ENCODE data around the gene ATP5F1A.
"Not testable (repeated sequence)": the region's sequence is repeated elsewhere in the genome, so short reads cannot be mapped to it uniquely, and the experiment has no call there.

ATP5F1A gene

DNA sequence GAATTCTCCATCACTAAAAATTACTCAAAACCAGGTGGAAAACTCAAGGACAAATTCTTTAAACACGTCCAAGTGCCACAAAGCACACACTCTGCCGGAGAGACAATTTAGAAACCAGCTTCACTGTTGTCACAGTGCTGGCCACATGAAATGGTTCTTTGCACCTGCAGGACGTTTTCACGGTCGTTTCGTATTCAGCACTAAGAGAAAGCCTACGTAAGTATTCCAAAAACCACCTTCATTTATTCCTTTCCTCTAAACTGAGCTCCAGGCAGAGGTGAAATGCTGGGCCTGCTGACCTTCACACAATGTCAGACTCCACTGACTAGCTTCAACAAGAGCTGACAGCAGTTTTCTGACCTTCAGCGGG is 680 bp downstream of the ATP5F1A start:
- peak overlapping the region; percentile 97 for H3K27ac Mint-ChIP-seq
- H3K27me3 Mint-ChIP-seq: no peaks in the 10 kb centered on the region
- no peak for DNase-seq
- peak overlapping the region; percentile 97 for H3K4me3 Mint-ChIP-seq
- peaks cover 38% of the 10 kb centered on the region for H3K4me1 Mint-ChIP-seq
- H3K36me3 Mint-ChIP-seq (ENCODE audit: low read depth): peaks cover 37% of the 10 kb centered on the region
- H3K9me3 Mint-ChIP-seq: no peaks in the 10 kb centered on the region
- ATAC-seq: peak; percentile 3

DNA sequence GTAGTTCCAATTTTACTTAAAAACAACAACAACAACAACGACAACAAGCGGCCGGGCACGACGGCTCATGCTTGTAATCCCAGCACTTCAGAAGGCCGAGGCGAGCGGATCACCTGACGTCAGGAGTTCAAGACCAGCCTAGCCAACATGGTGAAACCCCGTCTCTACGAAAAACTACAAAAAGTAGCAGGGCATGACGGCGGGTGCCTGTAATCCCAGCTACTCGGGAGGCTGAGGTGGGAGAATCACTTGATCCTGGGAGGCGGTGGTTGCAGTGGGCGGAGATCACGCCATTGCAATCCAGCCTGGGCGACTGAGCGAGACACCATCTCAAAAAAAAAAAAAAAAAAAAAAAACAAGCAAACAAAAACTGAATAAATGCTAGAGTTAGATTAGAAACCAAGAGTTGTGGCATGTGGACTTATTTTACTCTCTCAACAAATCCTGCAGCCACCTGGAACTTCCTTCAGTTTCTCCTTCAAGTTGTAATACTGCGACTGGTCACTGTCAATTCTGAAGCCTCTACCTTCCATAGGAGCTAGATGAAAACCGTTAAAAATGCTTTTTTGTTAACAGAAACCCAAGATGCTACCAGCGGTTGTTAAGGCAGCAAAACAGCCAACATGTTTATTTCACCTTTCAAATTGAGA is 1.3 kb downstream of the ATP5F1A start:
- Mint-ChIP-seq H3K27ac (peak overlapping the region; percentile 97), H3K36me3 (ENCODE audit: low read depth) (peaks cover 41% of the 10 kb centered on the region), H3K27me3 (no peaks in the 10 kb centered on the region), H3K9me3 (no peaks in the 10 kb centered on the region), H3K4me3 (peak overlapping the region; percentile 97), H3K4me1 (peaks cover 38% of the 10 kb centered on the region)
- no peak for ATAC-seq
- DNase-seq: no peak

DNA sequence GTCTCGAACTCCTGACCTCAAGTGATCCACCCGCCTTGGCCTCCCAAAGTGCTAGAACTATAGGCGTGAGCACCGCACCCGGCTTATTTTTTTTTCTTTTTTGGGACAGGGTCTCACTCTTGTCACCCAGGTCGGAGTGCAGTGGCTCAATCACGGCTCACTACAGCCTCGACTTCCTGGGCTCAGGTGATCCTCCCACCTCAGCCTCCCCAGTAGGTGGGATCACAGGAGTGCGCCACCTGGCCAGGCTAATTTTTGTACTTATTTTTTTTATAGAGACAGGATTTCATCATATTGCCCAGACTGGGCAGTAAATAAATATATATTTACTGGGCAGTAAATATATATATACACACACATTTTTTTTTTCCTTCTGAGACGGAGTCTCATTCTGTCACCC is 2.6 kb downstream of the ATP5F1A start:
- Mint-ChIP-seq H3K27me3 (no peaks in the 10 kb centered on the region), H3K4me3 (peak overlapping the region; percentile 24), H3K27ac (no peak overlapping the region), H3K36me3 (ENCODE audit: low read depth) (peaks cover 53% of the 10 kb centered on the region), H3K4me1 (peaks cover 49% of the 10 kb centered on the region), H3K9me3 (no peaks in the 10 kb centered on the region)
- ATAC-seq (no peak), DNase-seq (no peak)

DNA sequence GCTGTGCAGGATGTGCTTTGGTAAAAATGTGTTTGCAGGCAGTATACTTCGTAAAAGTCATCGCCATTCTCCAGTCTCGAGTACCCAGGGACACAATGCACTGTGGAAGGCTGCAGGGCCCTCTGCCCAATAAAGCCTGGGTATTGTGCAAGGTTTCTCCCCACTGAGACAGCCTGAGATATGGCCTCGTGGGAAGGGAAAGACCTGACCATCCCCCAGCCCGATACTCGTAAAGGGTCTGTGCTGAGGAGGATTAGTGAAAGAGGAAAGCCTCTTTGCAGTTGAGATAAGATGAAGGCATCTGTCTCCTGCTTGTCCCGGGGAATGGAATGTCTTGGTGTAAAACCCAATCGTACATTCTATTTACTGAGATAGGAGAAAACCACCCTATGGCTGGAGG is 9.6 kb downstream of the ATP5F1A start:
- ATAC-seq, H3K27me3 Mint-ChIP-seq, H3K4me3 Mint-ChIP-seq, DNase-seq, H3K9me3 Mint-ChIP-seq, H3K27ac Mint-ChIP-seq: not testable (repeated sequence)
- Mint-ChIP-seq H3K36me3 (ENCODE audit: low read depth) (peaks cover 84% of the 10 kb centered on the region), H3K4me1 (peaks cover 19% of the 10 kb centered on the region)

DNA sequence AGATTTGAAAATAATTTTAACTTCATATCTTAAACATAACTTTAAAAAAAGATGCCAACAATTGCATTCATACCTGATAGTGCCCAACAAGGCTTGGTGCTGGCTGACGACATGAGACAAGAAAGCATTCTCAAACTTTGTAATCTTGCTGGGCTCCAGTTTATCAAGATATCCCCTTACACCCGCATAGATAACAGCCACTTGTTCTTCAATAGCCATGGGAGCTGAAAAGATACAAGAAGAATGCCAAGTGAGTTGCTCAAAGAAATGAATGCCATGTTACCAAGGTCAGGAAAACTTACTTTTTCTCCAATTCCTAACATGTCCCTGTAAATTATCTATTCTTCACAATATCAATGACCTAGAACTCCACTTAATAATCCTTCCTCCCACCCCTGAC is 13.7 kb downstream of the ATP5F1A start:
- ATAC-seq: no peak
- H3K27ac Mint-ChIP-seq: peak overlapping the region; percentile 12
- no peaks in the 10 kb centered on the region for H3K9me3 Mint-ChIP-seq
- H3K27me3 Mint-ChIP-seq: no peaks in the 10 kb centered on the region
- peaks cover 70% of the 10 kb centered on the region for H3K36me3 Mint-ChIP-seq (ENCODE audit: low read depth)
- H3K4me3 Mint-ChIP-seq: no peak overlapping the region
- H3K4me1 Mint-ChIP-seq: no peaks in the 10 kb centered on the region
- no peak for DNase-seq

DNA sequence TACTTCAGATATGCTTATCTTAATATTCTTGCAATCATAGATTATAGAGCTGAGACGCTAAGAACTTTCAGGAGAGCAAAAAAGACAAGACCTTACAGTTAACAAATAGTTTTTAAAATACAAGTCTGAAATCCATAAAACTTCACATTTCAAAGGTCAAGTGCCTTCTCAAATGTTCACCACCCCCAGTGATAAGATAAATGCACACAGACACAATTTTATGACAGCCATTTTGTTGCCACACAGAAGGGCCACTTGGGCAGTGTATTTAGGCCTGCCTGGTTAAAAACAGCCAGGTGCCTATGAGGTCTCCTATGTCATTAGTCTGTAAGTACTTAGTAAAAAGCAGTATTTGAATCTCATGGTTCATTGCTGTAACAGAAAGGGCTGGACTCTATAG is 17.9 kb downstream of the ATP5F1A start:
- DNase-seq (no peak), ATAC-seq (no peak)

DNA sequence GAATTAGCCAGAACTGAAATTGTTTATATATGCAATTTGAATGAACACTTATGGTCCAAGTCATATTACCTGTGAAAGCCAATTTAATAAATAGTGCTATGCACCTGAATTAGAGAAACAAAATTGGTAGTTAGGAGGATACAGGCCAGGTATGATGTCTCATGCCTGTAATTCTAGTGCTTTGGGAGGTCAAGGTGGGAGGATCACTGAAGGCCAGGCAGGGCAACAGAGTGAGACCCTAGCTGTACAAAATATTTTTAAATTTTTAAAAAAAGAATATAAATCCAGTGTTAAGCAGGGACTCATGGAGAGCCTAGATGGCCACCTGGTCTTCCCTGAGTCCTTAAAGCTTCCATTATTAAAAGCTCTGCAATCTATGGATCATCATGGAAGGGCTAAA is 18.8 kb downstream of the ATP5F1A start:
- no peak for ATAC-seq
- peaks cover 32% of the 10 kb centered on the region for H3K36me3 Mint-ChIP-seq (ENCODE audit: low read depth)
- no peak overlapping the region for H3K4me3 Mint-ChIP-seq
- no peak overlapping the region for H3K27ac Mint-ChIP-seq
- no peaks in the 10 kb centered on the region for H3K4me1 Mint-ChIP-seq
- DNase-seq: no peak
- H3K9me3 Mint-ChIP-seq: no peaks in the 10 kb centered on the region
- H3K27me3 Mint-ChIP-seq: no peaks in the 10 kb centered on the region

More for the DNA sequence above, 17.9 kb downstream of the ATP5F1A start:
- no peaks in the 10 kb centered on the region for H3K4me1 Mint-ChIP-seq
- H3K36me3 Mint-ChIP-seq (ENCODE audit: low read depth): peaks cover 40% of the 10 kb centered on the region
- no peak overlapping the region for H3K27ac Mint-ChIP-seq
- H3K9me3 Mint-ChIP-seq: no peaks in the 10 kb centered on the region
- no peaks in the 10 kb centered on the region for H3K27me3 Mint-ChIP-seq
- H3K4me3 Mint-ChIP-seq: no peak overlapping the region

DNA sequence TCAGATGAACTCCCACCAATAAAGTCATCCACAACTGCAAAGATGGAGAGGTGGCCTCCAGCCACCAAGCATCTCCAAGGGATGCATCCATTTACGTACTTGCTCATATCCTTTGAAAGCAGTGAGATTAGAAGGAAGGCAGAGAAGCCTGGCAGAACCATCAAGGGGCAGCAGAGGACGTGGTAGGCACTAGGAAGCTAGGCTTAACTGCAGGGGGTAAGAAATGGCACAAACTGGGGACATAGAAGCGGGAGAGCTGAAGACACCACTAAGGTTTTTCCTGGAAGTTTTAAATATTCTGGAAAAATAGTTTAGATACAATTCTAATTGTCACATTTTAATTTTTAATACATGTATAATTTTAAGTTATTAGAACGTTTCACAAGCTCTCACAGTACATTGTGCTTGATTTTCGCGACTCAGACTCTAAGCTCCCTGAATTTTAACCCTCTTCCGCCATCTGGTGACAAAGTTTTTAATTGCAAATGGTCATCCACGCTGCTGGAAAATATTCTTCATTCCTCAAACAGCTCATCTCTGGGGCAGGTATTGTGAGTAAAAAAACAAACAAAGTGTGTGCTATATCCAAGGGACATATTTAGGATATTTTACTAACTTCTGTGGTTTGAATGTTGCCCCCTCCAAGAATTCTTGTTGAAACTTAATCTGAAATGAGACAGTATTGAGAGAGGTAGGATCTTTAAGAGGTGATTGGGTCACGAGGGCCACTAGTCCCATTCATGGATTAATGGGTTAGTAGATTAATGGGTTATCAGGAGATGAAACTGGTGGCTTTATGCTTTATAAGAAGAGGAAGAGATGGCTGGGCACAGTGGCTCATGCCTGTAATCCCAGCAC is 24.4 kb downstream of the ATP5F1A start:
- Mint-ChIP-seq H3K27me3 (peaks cover 2% of the 10 kb centered on the region), H3K27ac (peak overlapping the region; percentile 53), H3K36me3 (ENCODE audit: low read depth) (peaks cover 8% of the 10 kb centered on the region), H3K4me3 (peak overlapping the region; percentile 82), H3K4me1 (peaks cover 42% of the 10 kb centered on the region), H3K9me3 (no peaks in the 10 kb centered on the region)
- DNase-seq (peak; percentile 64), ATAC-seq (peak; percentile 52)

DNA sequence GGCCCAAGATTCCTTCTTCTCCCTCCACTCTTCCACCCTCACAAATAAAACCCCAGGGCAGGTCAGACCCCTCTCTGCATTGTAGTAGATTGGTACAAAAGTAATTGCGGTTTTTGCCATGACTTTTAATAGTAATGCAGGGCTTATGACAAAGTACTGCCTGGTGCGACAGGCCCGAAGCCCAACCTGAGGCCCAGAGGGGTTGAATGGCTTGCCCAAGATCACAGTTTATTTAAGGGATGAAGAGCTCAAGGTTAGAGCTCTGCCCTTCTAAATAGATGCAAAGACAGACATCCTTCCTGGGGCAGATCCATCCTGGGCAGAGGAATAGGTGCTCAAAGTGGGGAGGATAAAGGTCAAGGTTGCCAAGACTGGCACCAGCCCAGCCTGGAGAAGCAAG is 25.1 kb downstream of the ATP5F1A start:
- Mint-ChIP-seq H3K27ac (peak overlapping the region; percentile 70), H3K9me3 (no peaks in the 10 kb centered on the region), H3K4me3 (peak overlapping the region; percentile 82), H3K4me1 (peaks cover 45% of the 10 kb centered on the region), H3K36me3 (ENCODE audit: low read depth) (peaks cover 7% of the 10 kb centered on the region), H3K27me3 (peaks cover 2% of the 10 kb centered on the region)
- ATAC-seq: no peak
- no peak for DNase-seq

DNA sequence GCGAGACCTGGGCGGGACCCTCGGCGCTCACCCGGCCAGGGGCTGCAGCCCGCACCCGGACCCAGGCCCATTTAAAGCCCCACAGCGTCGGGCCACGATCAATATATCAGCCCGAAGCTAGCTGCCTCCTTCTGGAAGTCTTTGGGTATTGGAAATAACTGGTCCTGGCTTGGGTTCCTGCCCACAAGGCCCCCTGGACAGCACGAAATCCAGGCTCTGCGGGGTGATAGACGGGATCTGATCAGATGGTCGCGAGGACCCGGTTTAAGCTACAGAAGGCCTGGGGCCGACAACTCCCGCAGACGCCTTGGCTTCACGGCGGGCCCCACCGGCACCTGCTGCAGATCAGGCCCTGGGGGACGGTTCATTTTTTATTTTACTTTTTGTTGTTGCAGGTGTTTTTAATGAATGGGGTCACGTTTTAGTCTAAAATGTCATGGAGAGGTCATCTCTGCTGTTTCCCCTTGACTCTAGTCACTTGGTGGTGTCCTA is 25.7 kb downstream of the ATP5F1A start:
- Mint-ChIP-seq H3K4me3 (peak overlapping the region; percentile 82), H3K9me3 (no peaks in the 10 kb centered on the region), H3K4me1 (peaks cover 45% of the 10 kb centered on the region), H3K27me3 (peaks cover 2% of the 10 kb centered on the region), H3K27ac (peak overlapping the region; percentile 70), H3K36me3 (ENCODE audit: low read depth) (peaks cover 7% of the 10 kb centered on the region)
- DNase-seq (no peak), ATAC-seq (no peak)

DNA sequence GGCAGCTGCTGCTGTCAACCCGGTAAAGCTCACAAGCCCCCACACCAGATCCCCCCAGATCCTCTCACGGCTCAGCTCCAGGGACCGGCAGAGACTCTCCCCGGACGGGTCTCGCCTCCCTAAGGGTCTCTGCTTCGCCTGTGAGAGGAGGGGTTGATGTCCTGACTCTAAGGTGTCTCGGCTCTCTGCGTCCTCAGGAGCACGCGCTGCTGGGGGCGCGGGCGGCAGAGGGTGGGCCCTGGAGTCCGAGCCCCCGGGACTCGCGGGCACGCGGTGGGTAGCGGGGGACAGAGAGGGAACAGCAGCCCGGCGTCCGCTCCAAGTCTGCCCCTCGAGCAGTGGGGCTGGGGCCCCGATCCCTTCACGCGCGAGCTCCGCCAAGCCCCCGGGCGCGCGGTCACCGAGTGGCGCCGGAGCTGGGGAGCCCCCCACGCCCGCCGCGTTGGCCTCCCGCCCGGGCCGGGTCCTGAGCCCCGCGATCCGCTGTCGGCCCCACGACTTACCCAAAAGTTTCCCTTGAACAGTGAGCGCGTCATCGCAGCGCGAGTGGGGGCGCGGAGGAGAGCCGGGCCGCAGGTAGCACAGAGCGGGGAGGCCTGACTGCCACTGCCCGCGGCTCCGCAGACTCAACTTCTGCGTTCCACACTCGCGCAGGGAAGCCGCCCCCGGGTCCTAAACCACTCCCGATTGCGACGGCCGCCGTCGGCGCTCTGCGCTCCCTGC is 26.3 kb downstream of the ATP5F1A start, which contains the start of gene PSTPIP2:
PSTPIP2 (minus strand) TSS at position 608 of the 723 bp plus-strand sequence; CDS start at position 536, 72 bp downstream.
- ATAC-seq (peak; percentile 73), DNase-seq (peak; percentile 70)
- Mint-ChIP-seq H3K4me3 (peak within 1 kb of the TSS; percentile 82), H3K4me1 (peaks cover 45% of the 10 kb centered on the region), H3K36me3 (ENCODE audit: low read depth) (peaks cover 7% of the 10 kb centered on the region), H3K9me3 (no peaks in the 10 kb centered on the region), H3K27me3 (peaks cover 2% of the 10 kb centered on the region), H3K27ac (peak within 1 kb of the TSS; percentile 81)

DNA sequence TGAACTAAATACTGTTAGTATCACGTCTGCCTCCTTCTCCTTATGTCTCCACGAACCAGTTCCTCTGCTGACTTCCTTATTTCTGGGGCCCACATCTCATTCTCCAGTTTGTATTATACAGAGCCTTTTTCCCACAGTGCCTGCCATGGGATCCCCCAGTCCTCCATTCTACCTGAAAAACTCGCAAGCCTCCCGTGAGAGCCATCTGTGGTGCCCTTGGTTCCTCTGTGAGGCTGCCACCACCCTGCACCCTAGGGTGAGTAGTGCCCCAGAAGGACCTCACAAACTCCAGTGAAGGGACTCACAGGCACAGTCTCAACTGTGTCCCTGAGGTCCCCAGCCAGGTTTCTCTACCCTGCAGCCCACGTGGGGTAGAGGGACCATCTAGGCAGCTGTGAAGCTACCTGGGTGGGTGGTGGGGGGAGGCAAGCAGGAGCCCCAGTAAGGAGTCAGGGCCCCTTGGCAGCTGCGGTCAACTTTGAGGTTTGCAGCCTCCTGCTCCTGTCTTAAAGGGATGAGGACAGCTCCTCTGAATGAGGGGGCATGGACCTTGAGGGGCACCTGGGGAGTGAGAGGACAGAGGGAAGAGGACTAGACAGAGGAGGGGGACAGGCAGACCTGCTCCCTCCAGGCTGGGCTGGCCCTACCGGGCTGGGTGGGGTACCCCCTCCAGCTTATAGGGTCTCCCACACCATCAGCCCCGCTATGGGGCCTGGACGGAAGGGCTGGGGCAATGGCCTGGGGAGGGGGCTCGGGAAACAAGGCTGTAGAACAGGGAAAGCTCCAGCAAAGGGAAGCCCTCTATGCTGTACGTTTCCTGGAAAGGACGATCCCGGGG is 27.1 kb downstream of the ATP5F1A start:
- Mint-ChIP-seq H3K36me3 (ENCODE audit: low read depth) (peaks cover 7% of the 10 kb centered on the region), H3K27ac (peak overlapping the region; percentile 81), H3K27me3 (peaks cover 2% of the 10 kb centered on the region), H3K9me3 (no peaks in the 10 kb centered on the region), H3K4me1 (peaks cover 45% of the 10 kb centered on the region), H3K4me3 (peak overlapping the region; percentile 82)
- DNase-seq (peak; percentile 30), ATAC-seq (peak; percentile 33)

DNA sequence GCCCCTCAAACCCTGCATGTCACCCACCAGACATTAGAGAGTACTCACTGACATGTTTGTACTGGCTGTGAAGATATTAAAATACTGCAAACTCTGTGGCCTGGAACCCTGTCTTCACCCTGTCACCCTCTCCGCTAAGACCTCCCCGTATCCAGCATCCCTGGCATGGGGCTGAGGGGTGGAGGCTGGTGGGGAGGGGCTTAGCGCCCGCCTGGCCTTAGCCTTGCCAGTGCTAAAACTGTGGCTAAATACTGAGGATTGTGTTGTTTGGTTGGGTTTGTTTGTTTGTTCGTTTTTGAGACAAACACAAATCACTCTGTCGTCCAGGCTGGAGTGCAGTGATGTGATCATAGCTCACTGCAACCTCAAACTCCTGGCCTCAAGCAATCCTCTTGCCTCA is 27.9 kb downstream of the ATP5F1A start:
- no peak for ATAC-seq
- Mint-ChIP-seq H3K4me1 (peaks cover 45% of the 10 kb centered on the region), H3K4me3 (peak overlapping the region; percentile 82)

DNA sequence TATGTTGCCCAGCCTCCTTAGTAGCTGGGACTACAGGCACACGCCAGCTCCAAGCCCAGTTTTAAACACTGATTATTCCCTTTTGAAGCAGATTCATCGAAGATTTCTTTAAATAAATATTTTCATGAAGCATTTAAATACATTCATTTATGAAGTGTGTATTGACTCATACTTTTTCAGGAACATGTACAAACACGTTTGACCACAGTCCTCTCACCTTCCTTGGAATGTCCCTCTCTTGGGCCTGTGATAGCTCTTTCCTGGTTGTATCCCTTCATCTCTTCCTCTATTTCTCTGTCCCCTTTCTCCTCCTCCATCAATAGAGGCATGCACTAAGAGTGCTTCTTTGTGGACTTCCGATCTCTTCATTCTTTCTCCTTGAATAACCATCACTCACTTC is 28.6 kb downstream of the ATP5F1A start:
- peak overlapping the region; percentile 10 for H3K4me3 Mint-ChIP-seq
- H3K9me3 Mint-ChIP-seq: no peaks in the 10 kb centered on the region
- H3K27ac Mint-ChIP-seq: peak overlapping the region; percentile 2

More for the DNA sequence above, 27.9 kb downstream of the ATP5F1A start:
- Mint-ChIP-seq H3K9me3 (no peaks in the 10 kb centered on the region), H3K36me3 (ENCODE audit: low read depth) (peaks cover 7% of the 10 kb centered on the region), H3K27me3 (peaks cover 2% of the 10 kb centered on the region), H3K27ac (no peak overlapping the region)
- DNase-seq: no peak

More for the DNA sequence above, 28.6 kb downstream of the ATP5F1A start:
- peaks cover 7% of the 10 kb centered on the region for H3K36me3 Mint-ChIP-seq (ENCODE audit: low read depth)
- DNase-seq (no peak), ATAC-seq (no peak)
- H3K4me1 Mint-ChIP-seq: peaks cover 48% of the 10 kb centered on the region
- peaks cover 2% of the 10 kb centered on the region for H3K27me3 Mint-ChIP-seq
